ENCODE results near the gene PCDHGC5.
A peak's percentile ranks its signal among the peaks of the same experiment; 100 is the strongest.

GRCh38 chr5:141478321-141478945 lies 10.4 kb upstream of the PCDHGC5 start:
- TF ChIP-seq CTCF (conservative IDR thresholded peaks at IDR 0.05; ENCODE audit: low read length) (0 out of 2 replicates have a peak, but pooled peaks have one; percentile 23), EZH2phosphoT487 (IDR thresholded peaks at IDR 0.05; ENCODE audit: borderline replicate concordance, low read depth, low read length) (no peak)

Data from OCI-LY7 (cell line).